HCT116 (cell line): ENCODE measurements around the gene CAPN2. TPM values are rescaled to one million over a fixed set of nuclear protein-coding genes. Genes with fewer than 3 reads are reported as not detected.

Source experiments
- ATAC-seq: fragments of 200-7000 bp; cut with Tn5 transposase; 2 replicates; pipeline ENCODE4 v1.9.1; 2020; ENCODE audit warnings: mild to moderate bottlenecking, moderate library complexity
- BruUV-seq: library from RNA; stranded (reverse); fragments of 400-500 nt; replicated peaks from 2 replicates; lab custom pipeline; 2021; lab: Mats Ljungman, UMichigan
- CTCF ChIA-PET: fragments of 300-600 bp; sonication (Branson Sonifier 250); formaldehyde crosslinking; loops from one replicate; lab custom pipeline; 2021; ENCODE audit warnings: antibody characterized with exemption; lab: Charles Lee
- POLR2A ChIA-PET: fragments of 300-600, 350-600 bp; sonication (Branson Sonifier 250); formaldehyde crosslinking; loops from one replicate; lab custom pipeline; 2021; ENCODE audit warnings: antibody characterized with exemption; lab: Charles Lee
- RAD21 ChIA-PET, 2 experiments: fragments of 300-600 bp; sonication (Branson Sonifier 250); formaldehyde crosslinking; loops; one replicate each; lab custom pipeline; 2023; ENCODE audit warnings: low total read pairs in 2 of 2; ENCODE audit not compliant: uncharacterized antibody in 2 of 2, unreplicated experiment in 2 of 2, low non-redundant PET in 1 of 2; lab: Charles Lee
- DNase-seq: peaks from one replicate; pipeline ENCODE4 v3.0.0-alpha.2; 2010; ENCODE audit warnings: low read depth, low spot score
- H2AFZ ChIP-seq: fragments of 200-600 bp; shearing (Covaris generic), sonication (generic); 2 replicates; pipeline ENCODE4 v1.6.1; 2017; ENCODE audit warnings: low read depth, mixed run types, mixed read lengths, antibody characterized with exemption, low read length; ENCODE audit not compliant: poor library complexity, severe bottlenecking
- H3K27ac ChIP-seq: 2 replicates; pipeline ENCODE4 v1.5.1; 2012; ENCODE audit warnings: low read depth, low read length
- H3K27me3 ChIP-seq: fragments of 200-600 bp; sonication (generic); 2 replicates; pipeline ENCODE4 v1.6.1; 2016; ENCODE audit warnings: mixed run types, low read length, mixed read lengths; ENCODE audit not compliant: insufficient read depth
- H3K36me3 ChIP-seq, 2 experiments: fragments of 200-500 bp in 1 of 2; fragments of 200-600 bp in 1 of 2; sonication (Bioruptor generic) in 1 of 2; sonication (generic) in 1 of 2; 2 replicates each; pipeline versions ENCODE4 v1.5.1 to v1.6.1; 2014 to 2016; ENCODE audit warnings: low read length in 2 of 2, inconsistent platforms in 1 of 2, mixed read lengths in 1 of 2, mixed run types in 1 of 2; ENCODE audit not compliant: insufficient read depth in 2 of 2, control insufficient read depth in 1 of 2
- H3K4me1 ChIP-seq, 2 experiments: fragments of 200-600 bp in 1 of 2; sonication (generic) in 1 of 2; 2 replicates each; pipeline versions ENCODE4 v1.5.1 to v1.6.1; 2012 to 2017; ENCODE audit warnings: low read length in 2 of 2, inconsistent platforms in 1 of 2, mild to moderate bottlenecking in 1 of 2, mixed read lengths in 1 of 2, mixed run types in 1 of 2, moderate library complexity in 1 of 2; ENCODE audit not compliant: insufficient read depth in 2 of 2, control insufficient read depth in 1 of 2
- H3K4me2 ChIP-seq: fragments of 200-600 bp; sonication (generic); 2 replicates; pipeline ENCODE4 v1.6.1; 2017; ENCODE audit warnings: mixed run types, low read length, mixed read lengths
- H3K4me3 ChIP-seq, 2 experiments: fragments of 200-600 bp in 1 of 2; sonication (generic) in 1 of 2; replicated peaks in 1 of 2; 2 replicates each; pipeline ENCODE4 v1.5.1; 2011 to 2016; ENCODE audit warnings: low read length in 2 of 2, control low read depth in 1 of 2, low read depth in 1 of 2, mild to moderate bottlenecking in 1 of 2, mixed read lengths in 1 of 2, mixed run types in 1 of 2
- H3K79me2 ChIP-seq: fragments of 200-600 bp; sonication (generic); 2 replicates; pipeline ENCODE4 v1.6.1; 2017; ENCODE audit warnings: mild to moderate bottlenecking, mixed run types, low read length, moderate library complexity, mixed read lengths; ENCODE audit not compliant: insufficient read depth
- H3K9ac ChIP-seq: fragments of 200-600 bp; sonication (generic); 2 replicates; pipeline ENCODE4 v1.6.1; 2016; ENCODE audit warnings: low read length, mixed read lengths
- H3K9me2 ChIP-seq: fragments of 200-600 bp; sonication (generic), shearing (Covaris generic); 2 replicates; pipeline ENCODE4 v1.6.1; 2017; ENCODE audit warnings: mixed run types, mild to moderate bottlenecking, moderate library complexity; ENCODE audit not compliant: insufficient read depth
- H3K9me3 ChIP-seq, 2 experiments: fragments of 200-500 bp in 1 of 2; fragments of 200-600 bp in 1 of 2; sonication (Bioruptor generic) in 1 of 2; sonication (generic) in 1 of 2; 2 replicates each; pipeline ENCODE4 v1.6.1; 2014 to 2017; ENCODE audit warnings: low read length in 2 of 2, mixed read lengths in 2 of 2, inconsistent platforms in 1 of 2, low read depth in 1 of 2, mild to moderate bottlenecking in 1 of 2, mixed run types in 1 of 2, moderate library complexity in 1 of 2; ENCODE audit not compliant: control insufficient read depth in 1 of 2, insufficient read depth in 1 of 2
- H4K20me1 ChIP-seq: fragments of 200-600 bp; sonication (generic), shearing (Covaris generic); 2 replicates; pipeline ENCODE4 v1.6.1; 2017; ENCODE audit warnings: mixed run types, mild to moderate bottlenecking, moderate library complexity; ENCODE audit not compliant: insufficient read depth
- CEBPB ChIP-seq: IDR thresholded peaks from 2 replicates; pipeline ENCODE4 v1.6.1; 2012; ENCODE audit warnings: low read depth
- EGR1 ChIP-seq: IDR thresholded peaks from 2 replicates; pipeline ENCODE4 v1.6.1; 2012; ENCODE audit warnings: low read depth
- EZH2 ChIP-seq: fragments of 200-600 bp; sonication (generic); IDR thresholded peaks from 2 replicates; pipeline ENCODE4 v1.6.1; 2017; ENCODE audit warnings: antibody characterized with exemption, mixed run types
- FOSL1 ChIP-seq: IDR thresholded peaks from 2 replicates; pipeline ENCODE4 v1.6.1; 2012; ENCODE audit warnings: low read depth
- MAX ChIP-seq: IDR thresholded peaks from 2 replicates; pipeline ENCODE4 v1.6.1; 2012
- POLR2AphosphoS5 ChIP-seq: IDR thresholded peaks from 2 replicates; pipeline ENCODE4 v1.6.1; 2011; ENCODE audit warnings: mild to moderate bottlenecking, low read depth, low read length, moderate library complexity
- RAD21 ChIP-seq: IDR thresholded peaks from 2 replicates; pipeline ENCODE4 v1.6.1; 2012; ENCODE audit warnings: low read depth, mild to moderate bottlenecking
- SIN3A ChIP-seq: IDR thresholded peaks from 2 replicates; pipeline ENCODE4 v1.6.1; 2012; ENCODE audit warnings: low read depth
- SP1 ChIP-seq: IDR thresholded peaks from 2 replicates; pipeline ENCODE4 v1.6.1; 2012; ENCODE audit warnings: low read depth
- SRF ChIP-seq: IDR thresholded peaks from 2 replicates; pipeline ENCODE4 v1.6.1; 2012; ENCODE audit warnings: low read depth
- TCF7L2 ChIP-seq: IDR thresholded peaks from 2 replicates; pipeline ENCODE4 v1.7.0; 2011; ENCODE audit warnings: borderline replicate concordance, inconsistent platforms; ENCODE audit not compliant: insufficient read depth, insufficient read length; ENCODE audit errors: extremely low read depth
- YY1 ChIP-seq: IDR thresholded peaks from 2 replicates; pipeline ENCODE4 v1.6.1; 2011; ENCODE audit warnings: low read length, low read depth, moderate library complexity, mild to moderate bottlenecking; ENCODE audit not compliant: insufficient replicate concordance; ENCODE audit errors: extremely low read depth
- ZFX ChIP-seq: fragments of 450-650 bp; IDR thresholded peaks from 2 replicates; pipeline ENCODE4 v1.6.1; 2017
- ZNF274 ChIP-seq: fragments of 200-500 bp; sonication (Bioruptor generic); IDR thresholded peaks from 2 replicates; pipeline ENCODE4 v1.6.1; 2014; ENCODE audit warnings: mild to moderate bottlenecking, low read depth, low read length, inconsistent platforms
- intact Hi-C: fragments of 100-400 bp; cut with micrococcal nuclease; formaldehyde crosslinking; loops from 2 replicates; pipeline ENCODE4 v1.10.0; 2022
- total RNA-seq: library from RNA; stranded (reverse); gene quantifications from one replicate; pipeline ENCODE4 v1.2.1, GENCODE V29; 2021; ENCODE audit not compliant: unreplicated experiment
- TF ChIP-seq, protein P1 (sequence below), 3 experiments: fragments of 200-600 bp in 1 of 3; sonication (generic) in 1 of 3; IDR thresholded peaks in 2 of 3; conservative IDR thresholded peaks in 1 of 3; 2 replicates each; pipeline ENCODE4 v1.5.1; 2012 to 2017; ENCODE audit warnings: low read depth in 2 of 3, low read length in 2 of 3, antibody characterized with exemption in 1 of 3, borderline replicate concordance in 1 of 3, control low read depth in 1 of 3, mild to moderate bottlenecking in 1 of 3, mixed read lengths in 1 of 3, mixed run types in 1 of 3, moderate library complexity in 1 of 3; ENCODE audit not compliant: insufficient read depth in 1 of 3

CAPN2 gene
- total RNA-seq, 1 experiment from 2014 or later, result 173 TPM

DNA sequence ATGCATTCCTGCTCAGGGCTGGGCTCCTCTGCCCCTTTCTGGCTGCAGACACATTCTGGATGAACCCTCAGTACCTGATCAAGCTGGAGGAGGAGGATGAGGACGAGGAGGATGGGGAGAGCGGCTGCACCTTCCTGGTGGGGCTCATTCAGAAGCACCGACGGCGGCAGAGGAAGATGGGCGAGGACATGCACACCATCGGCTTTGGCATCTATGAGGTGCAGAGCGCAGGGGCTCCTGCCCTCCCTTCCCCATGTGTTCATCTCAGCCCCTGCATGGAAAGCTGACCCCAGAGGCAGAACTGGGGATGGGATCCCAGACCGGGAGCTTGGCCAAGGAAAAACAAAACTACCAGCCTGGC is 43.1 kb downstream of the CAPN2 start:
- DNase-seq, result no peak
- Histone ChIP-seq H2AFZ (no peak overlapping the region), H3K36me3 (peaks cover 31 to 82% of the 10 kb centered on the region in 2 experiments), H3K4me3 (no peak overlapping the region), H3K9ac (no peak overlapping the region), H3K27ac (no peak overlapping the region), H3K4me2 (no peak overlapping the region), H3K27me3 (no peaks in the 10 kb centered on the region), H3K9me2 (no peaks in the 10 kb centered on the region), H4K20me1 (no peaks in the 10 kb centered on the region), H3K9me3 (no peaks in the 10 kb centered on the region), H3K4me1 (no peaks in the 10 kb centered on the region), H3K79me2 (peaks cover 2% of the 10 kb centered on the region; the same call in 1 of the 2 replicates)
- ChIA-PET POLR2A (no interaction called here), RAD21 (no interaction called here), CTCF (no interaction called here)
- ATAC-seq, result no peak
- intact Hi-C loops, result no loop called here
- TF ChIP-seq ZNF274 (no peak), SIN3A (no peak), YY1 (no peak), FOSL1 (no peak), RAD21 (no peak), SRF (no peak), TCF7L2 (no peak), MAX (no peak), EZH2 (no peak), SP1 (no peak)
- no TSS peak for BruUV-seq

GRCh38 chr1:223755992-223756775 is 43.8 kb downstream of the CAPN2 start:
- Histone ChIP-seq H3K4me3 (no peak overlapping the region), H3K27ac (no peak overlapping the region), H2AFZ (no peak overlapping the region), H3K36me3 (peaks cover 30 to 81% of the 10 kb centered on the region in 2 experiments), H4K20me1 (no peaks in the 10 kb centered on the region), H3K4me2 (no peak overlapping the region), H3K9me2 (no peaks in the 10 kb centered on the region), H3K79me2 (no peaks in the 10 kb centered on the region), H3K4me1 (no peaks in the 10 kb centered on the region), H3K27me3 (no peaks in the 10 kb centered on the region), H3K9me3 (no peaks in the 10 kb centered on the region), H3K9ac (no peak overlapping the region)
- DNase-seq, result no peak
- ChIA-PET RAD21 (interaction anchor here in 1 of 2 experiments (0.7 kb wide), 1 partner anchor 43 kb away, joined by 3 read pairs; no protein-coding TSS in a partner anchor), POLR2A (no interaction called here), CTCF (no interaction called here)
- TF ChIP-seq CEBPB (no peak), MAX (no peak), SRF (no peak), YY1 (no peak), POLR2AphosphoS5 (no peak), SP1 (no peak), EGR1 (no peak), TCF7L2 (no peak), ZFX (no peak), SIN3A (no peak), FOSL1 (no peak)
- TF ChIP-seq, protein P1, sequence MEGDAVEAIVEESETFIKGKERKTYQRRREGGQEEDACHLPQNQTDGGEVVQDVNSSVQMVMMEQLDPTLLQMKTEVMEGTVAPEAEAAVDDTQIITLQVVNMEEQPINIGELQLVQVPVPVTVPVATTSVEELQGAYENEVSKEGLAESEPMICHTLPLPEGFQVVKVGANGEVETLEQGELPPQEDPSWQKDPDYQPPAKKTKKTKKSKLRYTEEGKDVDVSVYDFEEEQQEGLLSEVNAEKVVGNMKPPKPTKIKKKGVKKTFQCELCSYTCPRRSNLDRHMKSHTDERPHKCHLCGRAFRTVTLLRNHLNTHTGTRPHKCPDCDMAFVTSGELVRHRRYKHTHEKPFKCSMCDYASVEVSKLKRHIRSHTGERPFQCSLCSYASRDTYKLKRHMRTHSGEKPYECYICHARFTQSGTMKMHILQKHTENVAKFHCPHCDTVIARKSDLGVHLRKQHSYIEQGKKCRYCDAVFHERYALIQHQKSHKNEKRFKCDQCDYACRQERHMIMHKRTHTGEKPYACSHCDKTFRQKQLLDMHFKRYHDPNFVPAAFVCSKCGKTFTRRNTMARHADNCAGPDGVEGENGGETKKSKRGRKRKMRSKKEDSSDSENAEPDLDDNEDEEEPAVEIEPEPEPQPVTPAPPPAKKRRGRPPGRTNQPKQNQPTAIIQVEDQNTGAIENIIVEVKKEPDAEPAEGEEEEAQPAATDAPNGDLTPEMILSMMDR (IDR thresholded peaks at IDR 0.05 in 2 of 3, conservative IDR thresholded peaks at IDR 0.05 in 1 of 3; ENCODE audit: borderline replicate concordance in 1 of 3, insufficient read depth in 1 of 3, low read depth in 2 of 3, low read length in 2 of 3), result no peak
- ATAC-seq, result no peak
- intact Hi-C loops, result no loop called here
- no TSS peak for BruUV-seq
